Astrocyte (in vitro differentiated cells and primary cell): ENCODE measurements around the gene INTS7.

Experiments
- EZH2 ChIP-seq: IDR thresholded peaks from 2 replicates; pipeline ENCODE4 v1.6.1; 2012; ENCODE audit warnings: mild to moderate bottlenecking, low read length, inconsistent platforms; ENCODE audit not compliant: insufficient read depth
- TF ChIP-seq, protein P1 (sequence below): IDR thresholded peaks from 2 replicates; pipeline ENCODE4 v1.5.1; 2011; ENCODE audit warnings: low read depth, mild to moderate bottlenecking, inconsistent platforms, low read length, moderate library complexity; ENCODE audit not compliant: insufficient read depth

DNA sequence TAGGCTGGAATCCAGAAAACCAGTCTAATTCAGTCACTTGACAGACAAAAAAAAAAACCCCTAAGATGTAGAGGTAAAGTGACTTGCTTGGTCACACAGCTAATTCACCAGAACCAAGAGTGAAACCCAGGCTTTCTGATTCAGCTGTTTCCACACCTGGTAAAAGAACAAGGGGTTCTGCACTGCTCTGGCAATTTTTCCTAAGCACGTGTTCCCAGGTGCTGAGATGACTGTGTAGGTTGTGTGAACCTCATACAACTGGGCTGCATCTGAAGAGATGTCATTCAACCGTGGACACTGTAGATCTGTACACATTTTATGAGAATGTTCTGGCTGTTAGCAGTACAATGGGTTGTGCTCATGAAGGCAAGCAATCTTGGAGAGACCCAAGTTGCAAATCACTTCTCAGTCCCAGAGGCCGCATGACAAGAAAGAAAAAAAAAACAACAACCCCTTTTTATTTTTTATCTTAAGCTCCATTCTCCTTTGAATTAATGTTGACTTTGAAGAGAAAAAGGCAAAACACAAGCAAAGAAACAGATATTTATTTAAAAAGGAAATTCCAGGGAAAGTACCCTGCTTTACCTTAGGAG is 95.4 kb downstream of the INTS7 start:
- TF ChIP-seq, protein P1, sequence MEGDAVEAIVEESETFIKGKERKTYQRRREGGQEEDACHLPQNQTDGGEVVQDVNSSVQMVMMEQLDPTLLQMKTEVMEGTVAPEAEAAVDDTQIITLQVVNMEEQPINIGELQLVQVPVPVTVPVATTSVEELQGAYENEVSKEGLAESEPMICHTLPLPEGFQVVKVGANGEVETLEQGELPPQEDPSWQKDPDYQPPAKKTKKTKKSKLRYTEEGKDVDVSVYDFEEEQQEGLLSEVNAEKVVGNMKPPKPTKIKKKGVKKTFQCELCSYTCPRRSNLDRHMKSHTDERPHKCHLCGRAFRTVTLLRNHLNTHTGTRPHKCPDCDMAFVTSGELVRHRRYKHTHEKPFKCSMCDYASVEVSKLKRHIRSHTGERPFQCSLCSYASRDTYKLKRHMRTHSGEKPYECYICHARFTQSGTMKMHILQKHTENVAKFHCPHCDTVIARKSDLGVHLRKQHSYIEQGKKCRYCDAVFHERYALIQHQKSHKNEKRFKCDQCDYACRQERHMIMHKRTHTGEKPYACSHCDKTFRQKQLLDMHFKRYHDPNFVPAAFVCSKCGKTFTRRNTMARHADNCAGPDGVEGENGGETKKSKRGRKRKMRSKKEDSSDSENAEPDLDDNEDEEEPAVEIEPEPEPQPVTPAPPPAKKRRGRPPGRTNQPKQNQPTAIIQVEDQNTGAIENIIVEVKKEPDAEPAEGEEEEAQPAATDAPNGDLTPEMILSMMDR = no peak
- no peak for TF ChIP-seq EZH2
